Panc1 (cell line): ENCODE measurements around the gene SASS6. TPM values are rescaled to one million over a fixed set of nuclear protein-coding genes. Genes with fewer than 3 reads are reported as not detected.

Experiments used
- ATAC-seq: fragments of 200-7000 bp; cut with Tn5 transposase; 2 replicates; pipeline ENCODE4 v1.9.1; 2020; ENCODE audit warnings: mild to moderate bottlenecking, moderate library complexity
- BruUV-seq: library from RNA; stranded (reverse); fragments of 400-500 nt; replicated peaks from 2 replicates; lab custom pipeline; 2021; lab: Mats Ljungman, UMichigan
- CTCF ChIA-PET: fragments of 300-600 bp; sonication (Branson Sonifier 250); formaldehyde crosslinking; loops from one replicate; lab custom pipeline; 2022; ENCODE audit warnings: antibody characterized with exemption; lab: Charles Lee
- POLR2A ChIA-PET: fragments of 300-600 bp; sonication (Branson Sonifier 250); formaldehyde crosslinking; loops from one replicate; lab custom pipeline; 2022; ENCODE audit warnings: antibody characterized with exemption; lab: Charles Lee
- DNase-seq: peaks from one replicate; pipeline ENCODE4 v3.0.0-alpha.2; 2010; ENCODE audit warnings: low read depth, low spot score
- H3K27ac ChIP-seq: 2 replicates; pipeline ENCODE4 v1.5.1; 2011; ENCODE audit warnings: mild to moderate bottlenecking, low read length, inconsistent platforms
- H3K27me3 ChIP-seq: fragments of 200-500 bp; sonication (Bioruptor generic); 2 replicates; pipeline ENCODE4 v1.6.0; 2014; ENCODE audit warnings: low read length, inconsistent platforms; ENCODE audit not compliant: control insufficient read depth, insufficient read depth
- H3K36me3 ChIP-seq: fragments of 200-500 bp; sonication (Bioruptor generic); 2 replicates; pipeline ENCODE4 v1.5.1; 2014; ENCODE audit warnings: inconsistent platforms, mild to moderate bottlenecking, low read length, moderate library complexity; ENCODE audit not compliant: control insufficient read depth, insufficient read depth
- H3K4me1 ChIP-seq: 2 replicates; pipeline ENCODE4 v1.5.1; 2011; ENCODE audit warnings: inconsistent platforms, mild to moderate bottlenecking, low read length, moderate library complexity; ENCODE audit not compliant: control insufficient read depth, insufficient read depth
- H3K4me3 ChIP-seq, 2 experiments: 2 replicates each; pipeline ENCODE4 v1.5.1; 2011 to 2012; ENCODE audit warnings: low read depth in 2 of 2, low read length in 2 of 2, mild to moderate bottlenecking in 2 of 2, inconsistent platforms in 1 of 2, moderate library complexity in 1 of 2
- H3K9me3 ChIP-seq: fragments of 200-500 bp; sonication (Bioruptor generic); 2 replicates; pipeline ENCODE4 v1.5.1; 2014; ENCODE audit warnings: low read depth, mild to moderate bottlenecking, inconsistent platforms, low read length, moderate library complexity; ENCODE audit not compliant: control insufficient read depth, insufficient read depth
- POLR2AphosphoS5 ChIP-seq: IDR thresholded peaks from 2 replicates; pipeline ENCODE4 v1.6.1; 2012; ENCODE audit warnings: mild to moderate bottlenecking, low read depth, low read length, moderate library complexity
- SIN3A ChIP-seq: IDR thresholded peaks from 2 replicates; pipeline ENCODE4 v1.6.1; 2012; ENCODE audit warnings: low read depth, mild to moderate bottlenecking, low read length, moderate library complexity, borderline replicate concordance; ENCODE audit not compliant: insufficient read depth
- TCF7L2 ChIP-seq: IDR thresholded peaks from 2 replicates; pipeline ENCODE4 v1.6.1; 2011; ENCODE audit warnings: mild to moderate bottlenecking, low read depth, low read length, inconsistent platforms
- in situ Hi-C: cut with HindIII; loops from 2 replicates; pipeline ENCODE4 v1.10.0; 2016; ENCODE audit warnings: low sequenced_read_pairs, low pct_unique_long_range_greater_than_20kb
- intact Hi-C: fragments of 100-400 bp; cut with micrococcal nuclease; formaldehyde crosslinking; loops from one replicate; pipeline ENCODE4 v1.10.0; 2022; ENCODE audit not compliant: unreplicated experiment
- total RNA-seq: library from RNA; stranded (reverse); gene quantifications from one replicate; pipeline ENCODE4 v1.2.1, GENCODE V29; 2021; ENCODE audit not compliant: unreplicated experiment
- TF ChIP-seq, protein P1 (sequence below), 2 experiments: IDR thresholded peaks; 2 replicates each; pipeline ENCODE4 v1.6.1; 2011 to 2012; ENCODE audit warnings: low read depth in 2 of 2, control low read depth in 1 of 2, low read length in 1 of 2, mild to moderate bottlenecking in 1 of 2, moderate library complexity in 1 of 2; ENCODE audit not compliant: insufficient read depth in 1 of 2
- TF ChIP-seq, protein P2 (sequence below): fragments of 450-650 bp; IDR thresholded peaks from 2 replicates; pipeline ENCODE4 v1.5.1; 2017; ENCODE audit warnings: mild to moderate bottlenecking

The SASS6 gene
- total RNA-seq, 1 experiment from 2014 or later: 6.2 TPM

DNA sequence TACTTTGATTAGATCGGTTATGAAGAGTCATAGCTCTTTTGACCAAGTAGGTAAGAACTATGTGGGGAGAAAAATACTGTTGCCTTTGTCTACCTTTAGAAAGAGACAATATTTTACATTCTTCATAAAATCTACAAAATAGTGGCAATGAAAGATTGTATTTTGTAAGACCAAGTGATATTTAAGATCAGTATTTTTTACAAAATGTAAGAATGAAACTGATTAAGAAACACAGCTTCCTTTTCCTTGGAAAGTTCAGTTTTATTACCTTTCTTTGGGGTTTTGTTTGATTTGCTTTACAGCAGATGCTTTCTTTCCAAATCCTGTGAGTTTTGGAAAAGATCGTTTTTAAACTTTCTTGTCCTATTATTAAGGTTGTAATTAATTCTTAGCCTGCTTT, 93.1 kb downstream of the SASS6 start:
- Histone ChIP-seq H3K27me3 (no peaks in the 10 kb centered on the region), H3K9me3 (no peaks in the 10 kb centered on the region), H3K4me3 (peak overlapping the region; percentile 61 to 65; a peak in 3 of 4 replicates), H3K27ac (peak overlapping the region; percentile 84), H3K4me1 (peaks cover 4% of the 10 kb centered on the region; the same call in 1 of the 2 replicates), H3K36me3 (peaks cover 6% of the 10 kb centered on the region; the same call in 1 of the 2 replicates)
- BruUV-seq: no TSS peak
- POLR2A ChIA-PET: no interaction called here
- in situ Hi-C loops (no loop called here), intact Hi-C loops (loop anchor here (10.0 kb wide), 1 partner anchor 235 kb away; no protein-coding TSS in a partner anchor)
- ATAC-seq (no peak), DNase-seq (no peak)
- TF ChIP-seq, protein P1, sequence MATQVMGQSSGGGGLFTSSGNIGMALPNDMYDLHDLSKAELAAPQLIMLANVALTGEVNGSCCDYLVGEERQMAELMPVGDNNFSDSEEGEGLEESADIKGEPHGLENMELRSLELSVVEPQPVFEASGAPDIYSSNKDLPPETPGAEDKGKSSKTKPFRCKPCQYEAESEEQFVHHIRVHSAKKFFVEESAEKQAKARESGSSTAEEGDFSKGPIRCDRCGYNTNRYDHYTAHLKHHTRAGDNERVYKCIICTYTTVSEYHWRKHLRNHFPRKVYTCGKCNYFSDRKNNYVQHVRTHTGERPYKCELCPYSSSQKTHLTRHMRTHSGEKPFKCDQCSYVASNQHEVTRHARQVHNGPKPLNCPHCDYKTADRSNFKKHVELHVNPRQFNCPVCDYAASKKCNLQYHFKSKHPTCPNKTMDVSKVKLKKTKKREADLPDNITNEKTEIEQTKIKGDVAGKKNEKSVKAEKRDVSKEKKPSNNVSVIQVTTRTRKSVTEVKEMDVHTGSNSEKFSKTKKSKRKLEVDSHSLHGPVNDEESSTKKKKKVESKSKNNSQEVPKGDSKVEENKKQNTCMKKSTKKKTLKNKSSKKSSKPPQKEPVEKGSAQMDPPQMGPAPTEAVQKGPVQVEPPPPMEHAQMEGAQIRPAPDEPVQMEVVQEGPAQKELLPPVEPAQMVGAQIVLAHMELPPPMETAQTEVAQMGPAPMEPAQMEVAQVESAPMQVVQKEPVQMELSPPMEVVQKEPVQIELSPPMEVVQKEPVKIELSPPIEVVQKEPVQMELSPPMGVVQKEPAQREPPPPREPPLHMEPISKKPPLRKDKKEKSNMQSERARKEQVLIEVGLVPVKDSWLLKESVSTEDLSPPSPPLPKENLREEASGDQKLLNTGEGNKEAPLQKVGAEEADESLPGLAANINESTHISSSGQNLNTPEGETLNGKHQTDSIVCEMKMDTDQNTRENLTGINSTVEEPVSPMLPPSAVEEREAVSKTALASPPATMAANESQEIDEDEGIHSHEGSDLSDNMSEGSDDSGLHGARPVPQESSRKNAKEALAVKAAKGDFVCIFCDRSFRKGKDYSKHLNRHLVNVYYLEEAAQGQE (IDR thresholded peaks at IDR 0.05; ENCODE audit: insufficient read depth in 1 of 2, low read depth in 2 of 2, low read length in 1 of 2): no peak
- TF ChIP-seq, protein P2, sequence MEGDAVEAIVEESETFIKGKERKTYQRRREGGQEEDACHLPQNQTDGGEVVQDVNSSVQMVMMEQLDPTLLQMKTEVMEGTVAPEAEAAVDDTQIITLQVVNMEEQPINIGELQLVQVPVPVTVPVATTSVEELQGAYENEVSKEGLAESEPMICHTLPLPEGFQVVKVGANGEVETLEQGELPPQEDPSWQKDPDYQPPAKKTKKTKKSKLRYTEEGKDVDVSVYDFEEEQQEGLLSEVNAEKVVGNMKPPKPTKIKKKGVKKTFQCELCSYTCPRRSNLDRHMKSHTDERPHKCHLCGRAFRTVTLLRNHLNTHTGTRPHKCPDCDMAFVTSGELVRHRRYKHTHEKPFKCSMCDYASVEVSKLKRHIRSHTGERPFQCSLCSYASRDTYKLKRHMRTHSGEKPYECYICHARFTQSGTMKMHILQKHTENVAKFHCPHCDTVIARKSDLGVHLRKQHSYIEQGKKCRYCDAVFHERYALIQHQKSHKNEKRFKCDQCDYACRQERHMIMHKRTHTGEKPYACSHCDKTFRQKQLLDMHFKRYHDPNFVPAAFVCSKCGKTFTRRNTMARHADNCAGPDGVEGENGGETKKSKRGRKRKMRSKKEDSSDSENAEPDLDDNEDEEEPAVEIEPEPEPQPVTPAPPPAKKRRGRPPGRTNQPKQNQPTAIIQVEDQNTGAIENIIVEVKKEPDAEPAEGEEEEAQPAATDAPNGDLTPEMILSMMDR: no peak
- TF ChIP-seq POLR2AphosphoS5 (no peak), SIN3A (no peak), TCF7L2 (no peak)
- CTCF ChIA-PET: no interaction called here

DNA sequence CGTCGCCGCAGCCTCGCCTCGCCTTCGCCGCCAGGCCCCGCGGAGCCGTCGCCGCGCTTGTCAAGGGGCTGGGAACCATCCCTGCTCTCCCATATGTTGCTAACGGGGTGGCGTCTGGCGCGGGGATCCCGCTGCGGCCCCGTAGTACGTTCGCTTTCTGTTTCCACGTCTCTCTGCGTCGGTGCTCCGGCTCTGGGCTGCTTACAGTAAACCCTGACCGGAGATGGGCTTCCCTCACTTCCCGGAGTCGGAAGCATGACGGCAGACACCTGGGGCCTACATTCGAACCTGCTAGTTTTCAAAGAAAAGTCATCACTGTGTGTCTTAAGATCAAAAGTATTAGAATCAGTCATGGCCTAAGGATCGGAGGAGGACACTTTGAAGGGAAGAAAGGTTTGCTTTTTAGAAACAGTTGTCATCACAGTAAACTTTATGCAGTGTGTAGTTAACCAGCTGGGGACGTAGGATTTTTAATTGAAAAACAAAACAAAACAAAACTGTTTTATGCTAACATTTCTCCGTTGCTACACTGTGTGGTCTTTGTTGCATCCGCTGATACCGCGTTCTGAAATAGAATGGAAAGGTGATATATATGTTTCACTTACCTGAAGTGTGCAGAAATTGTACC, 94.0 kb downstream of the SASS6 start:
- DNase-seq (no peak), ATAC-seq (peak; percentile 73)
- Histone ChIP-seq H3K4me3 (peak overlapping the region; percentile 61 to 65), H3K36me3 (peaks cover 6% of the 10 kb centered on the region; the same call in 1 of the 2 replicates), H3K4me1 (peaks cover 4% of the 10 kb centered on the region; the same call in 1 of the 2 replicates), H3K27me3 (no peaks in the 10 kb centered on the region), H3K9me3 (no peaks in the 10 kb centered on the region), H3K27ac (peak overlapping the region; percentile 84)
- in situ Hi-C loops: no loop called here
- TF ChIP-seq SIN3A: no peak
- TF ChIP-seq POLR2AphosphoS5: no peak
- TF ChIP-seq, protein P1 (IDR thresholded peaks at IDR 0.05; ENCODE audit: insufficient read depth in 1 of 2, low read depth in 2 of 2, low read length in 1 of 2): no peak
- TF ChIP-seq, protein P2: no peak
- no peak for TF ChIP-seq TCF7L2
- intact Hi-C loops: loop anchor here (10.0 kb wide), 1 partner anchor 234 kb away; no protein-coding TSS in a partner anchor
- POLR2A ChIA-PET: no interaction called here
- BruUV-seq: no TSS peak
- CTCF ChIA-PET: no interaction called here
